ENCODE data around the gene XYLT1. TPM values are rescaled to one million over a fixed set of nuclear protein-coding genes. Genes with fewer than 3 reads are reported as not detected.

The XYLT1 gene
- total and polyA plus RNA-seq, 2 of the 8 experiments (the other 6 are each of a cell fraction or from before 2014, with no cell fraction given), result 6.6 to 25.4 TPM

DNA sequence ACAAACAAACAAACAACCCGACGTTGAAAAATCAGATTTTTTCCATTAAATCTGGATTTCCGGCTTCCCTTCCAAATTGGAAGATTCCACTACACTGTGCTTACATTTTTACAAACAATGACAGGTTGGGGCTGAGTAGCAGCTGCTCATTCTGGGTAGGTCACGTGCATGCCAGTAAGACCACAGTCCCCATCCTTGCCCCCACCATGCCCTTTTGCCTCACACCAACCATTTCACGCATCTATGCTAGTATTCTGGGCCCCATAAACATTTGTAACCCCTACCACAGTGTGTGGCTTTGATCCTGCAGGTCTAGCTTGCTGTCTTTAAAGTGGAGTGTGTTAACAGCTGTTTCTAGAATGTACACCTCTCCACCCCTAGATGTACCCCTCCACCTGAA, 366.1 kb downstream of the XYLT1 start (continued):
- TF ChIP-seq, protein P1, sequence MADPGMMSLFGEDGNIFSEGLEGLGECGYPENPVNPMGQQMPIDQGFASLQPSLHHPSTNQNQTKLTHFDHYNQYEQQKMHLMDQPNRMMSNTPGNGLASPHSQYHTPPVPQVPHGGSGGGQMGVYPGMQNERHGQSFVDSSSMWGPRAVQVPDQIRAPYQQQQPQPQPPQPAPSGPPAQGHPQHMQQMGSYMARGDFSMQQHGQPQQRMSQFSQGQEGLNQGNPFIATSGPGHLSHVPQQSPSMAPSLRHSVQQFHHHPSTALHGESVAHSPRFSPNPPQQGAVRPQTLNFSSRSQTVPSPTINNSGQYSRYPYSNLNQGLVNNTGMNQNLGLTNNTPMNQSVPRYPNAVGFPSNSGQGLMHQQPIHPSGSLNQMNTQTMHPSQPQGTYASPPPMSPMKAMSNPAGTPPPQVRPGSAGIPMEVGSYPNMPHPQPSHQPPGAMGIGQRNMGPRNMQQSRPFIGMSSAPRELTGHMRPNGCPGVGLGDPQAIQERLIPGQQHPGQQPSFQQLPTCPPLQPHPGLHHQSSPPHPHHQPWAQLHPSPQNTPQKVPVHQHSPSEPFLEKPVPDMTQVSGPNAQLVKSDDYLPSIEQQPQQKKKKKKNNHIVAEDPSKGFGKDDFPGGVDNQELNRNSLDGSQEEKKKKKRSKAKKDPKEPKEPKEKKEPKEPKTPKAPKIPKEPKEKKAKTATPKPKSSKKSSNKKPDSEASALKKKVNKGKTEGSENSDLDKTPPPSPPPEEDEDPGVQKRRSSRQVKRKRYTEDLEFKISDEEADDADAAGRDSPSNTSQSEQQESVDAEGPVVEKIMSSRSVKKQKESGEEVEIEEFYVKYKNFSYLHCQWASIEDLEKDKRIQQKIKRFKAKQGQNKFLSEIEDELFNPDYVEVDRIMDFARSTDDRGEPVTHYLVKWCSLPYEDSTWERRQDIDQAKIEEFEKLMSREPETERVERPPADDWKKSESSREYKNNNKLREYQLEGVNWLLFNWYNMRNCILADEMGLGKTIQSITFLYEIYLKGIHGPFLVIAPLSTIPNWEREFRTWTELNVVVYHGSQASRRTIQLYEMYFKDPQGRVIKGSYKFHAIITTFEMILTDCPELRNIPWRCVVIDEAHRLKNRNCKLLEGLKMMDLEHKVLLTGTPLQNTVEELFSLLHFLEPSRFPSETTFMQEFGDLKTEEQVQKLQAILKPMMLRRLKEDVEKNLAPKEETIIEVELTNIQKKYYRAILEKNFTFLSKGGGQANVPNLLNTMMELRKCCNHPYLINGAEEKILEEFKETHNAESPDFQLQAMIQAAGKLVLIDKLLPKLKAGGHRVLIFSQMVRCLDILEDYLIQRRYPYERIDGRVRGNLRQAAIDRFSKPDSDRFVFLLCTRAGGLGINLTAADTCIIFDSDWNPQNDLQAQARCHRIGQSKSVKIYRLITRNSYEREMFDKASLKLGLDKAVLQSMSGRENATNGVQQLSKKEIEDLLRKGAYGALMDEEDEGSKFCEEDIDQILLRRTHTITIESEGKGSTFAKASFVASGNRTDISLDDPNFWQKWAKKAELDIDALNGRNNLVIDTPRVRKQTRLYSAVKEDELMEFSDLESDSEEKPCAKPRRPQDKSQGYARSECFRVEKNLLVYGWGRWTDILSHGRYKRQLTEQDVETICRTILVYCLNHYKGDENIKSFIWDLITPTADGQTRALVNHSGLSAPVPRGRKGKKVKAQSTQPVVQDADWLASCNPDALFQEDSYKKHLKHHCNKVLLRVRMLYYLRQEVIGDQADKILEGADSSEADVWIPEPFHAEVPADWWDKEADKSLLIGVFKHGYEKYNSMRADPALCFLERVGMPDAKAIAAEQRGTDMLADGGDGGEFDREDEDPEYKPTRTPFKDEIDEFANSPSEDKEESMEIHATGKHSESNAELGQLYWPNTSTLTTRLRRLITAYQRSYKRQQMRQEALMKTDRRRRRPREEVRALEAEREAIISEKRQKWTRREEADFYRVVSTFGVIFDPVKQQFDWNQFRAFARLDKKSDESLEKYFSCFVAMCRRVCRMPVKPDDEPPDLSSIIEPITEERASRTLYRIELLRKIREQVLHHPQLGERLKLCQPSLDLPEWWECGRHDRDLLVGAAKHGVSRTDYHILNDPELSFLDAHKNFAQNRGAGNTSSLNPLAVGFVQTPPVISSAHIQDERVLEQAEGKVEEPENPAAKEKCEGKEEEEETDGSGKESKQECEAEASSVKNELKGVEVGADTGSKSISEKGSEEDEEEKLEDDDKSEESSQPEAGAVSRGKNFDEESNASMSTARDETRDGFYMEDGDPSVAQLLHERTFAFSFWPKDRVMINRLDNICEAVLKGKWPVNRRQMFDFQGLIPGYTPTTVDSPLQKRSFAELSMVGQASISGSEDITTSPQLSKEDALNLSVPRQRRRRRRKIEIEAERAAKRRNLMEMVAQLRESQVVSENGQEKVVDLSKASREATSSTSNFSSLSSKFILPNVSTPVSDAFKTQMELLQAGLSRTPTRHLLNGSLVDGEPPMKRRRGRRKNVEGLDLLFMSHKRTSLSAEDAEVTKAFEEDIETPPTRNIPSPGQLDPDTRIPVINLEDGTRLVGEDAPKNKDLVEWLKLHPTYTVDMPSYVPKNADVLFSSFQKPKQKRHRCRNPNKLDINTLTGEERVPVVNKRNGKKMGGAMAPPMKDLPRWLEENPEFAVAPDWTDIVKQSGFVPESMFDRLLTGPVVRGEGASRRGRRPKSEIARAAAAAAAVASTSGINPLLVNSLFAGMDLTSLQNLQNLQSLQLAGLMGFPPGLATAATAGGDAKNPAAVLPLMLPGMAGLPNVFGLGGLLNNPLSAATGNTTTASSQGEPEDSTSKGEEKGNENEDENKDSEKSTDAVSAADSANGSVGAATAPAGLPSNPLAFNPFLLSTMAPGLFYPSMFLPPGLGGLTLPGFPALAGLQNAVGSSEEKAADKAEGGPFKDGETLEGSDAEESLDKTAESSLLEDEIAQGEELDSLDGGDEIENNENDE (IDR thresholded peaks at IDR 0.05; ENCODE audit: insufficient replicate concordance, low read length), result no peak
- TF ChIP-seq RBBP5 (IDR thresholded peaks at IDR 0.05; ENCODE audit: borderline replicate concordance, low read depth, low read length), result no peak
- TF ChIP-seq TBP (IDR thresholded peaks at IDR 0.05; ENCODE audit: low read depth, low read length), result no peak
- TF ChIP-seq CREB1 (IDR thresholded peaks at IDR 0.05), result no peak
- TF ChIP-seq, protein P2, sequence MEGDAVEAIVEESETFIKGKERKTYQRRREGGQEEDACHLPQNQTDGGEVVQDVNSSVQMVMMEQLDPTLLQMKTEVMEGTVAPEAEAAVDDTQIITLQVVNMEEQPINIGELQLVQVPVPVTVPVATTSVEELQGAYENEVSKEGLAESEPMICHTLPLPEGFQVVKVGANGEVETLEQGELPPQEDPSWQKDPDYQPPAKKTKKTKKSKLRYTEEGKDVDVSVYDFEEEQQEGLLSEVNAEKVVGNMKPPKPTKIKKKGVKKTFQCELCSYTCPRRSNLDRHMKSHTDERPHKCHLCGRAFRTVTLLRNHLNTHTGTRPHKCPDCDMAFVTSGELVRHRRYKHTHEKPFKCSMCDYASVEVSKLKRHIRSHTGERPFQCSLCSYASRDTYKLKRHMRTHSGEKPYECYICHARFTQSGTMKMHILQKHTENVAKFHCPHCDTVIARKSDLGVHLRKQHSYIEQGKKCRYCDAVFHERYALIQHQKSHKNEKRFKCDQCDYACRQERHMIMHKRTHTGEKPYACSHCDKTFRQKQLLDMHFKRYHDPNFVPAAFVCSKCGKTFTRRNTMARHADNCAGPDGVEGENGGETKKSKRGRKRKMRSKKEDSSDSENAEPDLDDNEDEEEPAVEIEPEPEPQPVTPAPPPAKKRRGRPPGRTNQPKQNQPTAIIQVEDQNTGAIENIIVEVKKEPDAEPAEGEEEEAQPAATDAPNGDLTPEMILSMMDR (IDR thresholded peaks at IDR 0.05; ENCODE audit: control extremely low read depth in 1 of 3, insufficient read depth in 1 of 3, low read depth in 1 of 3, low read length in 3 of 3), result no peak
- TF ChIP-seq MAFK (IDR thresholded peaks at IDR 0.05; ENCODE audit: low read depth, low read length), result no peak

Data from H1 (cell line).